HG03025 (cell line): ENCODE measurements around the gene IKBIP.
A peak's percentile ranks its signal among the peaks of the same experiment; 100 is the strongest.
"Not testable (repeated sequence)": the region's sequence is repeated elsewhere in the genome, so short reads cannot be mapped to it uniquely, and the experiment has no call there.

ENCODE experiments used
- ATAC-seq: cut with Tn5 transposase; IDR thresholded peaks from one replicate; pipeline ENCODE4 v1.9.1; 2021; ENCODE audit warnings: mild to moderate bottlenecking, moderate library complexity; ENCODE audit not compliant: unreplicated experiment, low FRiP score

Gene IKBIP, protein sequence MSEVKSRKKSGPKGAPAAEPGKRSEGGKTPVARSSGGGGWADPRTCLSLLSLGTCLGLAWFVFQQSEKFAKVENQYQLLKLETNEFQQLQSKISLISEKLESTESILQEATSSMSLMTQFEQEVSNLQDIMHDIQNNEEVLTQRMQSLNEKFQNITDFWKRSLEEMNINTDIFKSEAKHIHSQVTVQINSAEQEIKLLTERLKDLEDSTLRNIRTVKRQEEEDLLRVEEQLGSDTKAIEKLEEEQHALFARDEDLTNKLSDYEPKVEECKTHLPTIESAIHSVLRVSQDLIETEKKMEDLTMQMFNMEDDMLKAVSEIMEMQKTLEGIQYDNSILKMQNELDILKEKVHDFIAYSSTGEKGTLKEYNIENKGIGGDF

GRCh38 chr12:98644712-98645571 lies at the start of gene IKBIP, which contains the start of gene APAF1:
IKBIP (minus strand) TSS chr12:98644788; CDS start chr12:98644701, 87 bp downstream.
APAF1 (plus strand) TSS chr12:98645290; CDS start chr12:98648360, 3,070 bp downstream.
- ATAC-seq: peak; percentile 88

DNA sequence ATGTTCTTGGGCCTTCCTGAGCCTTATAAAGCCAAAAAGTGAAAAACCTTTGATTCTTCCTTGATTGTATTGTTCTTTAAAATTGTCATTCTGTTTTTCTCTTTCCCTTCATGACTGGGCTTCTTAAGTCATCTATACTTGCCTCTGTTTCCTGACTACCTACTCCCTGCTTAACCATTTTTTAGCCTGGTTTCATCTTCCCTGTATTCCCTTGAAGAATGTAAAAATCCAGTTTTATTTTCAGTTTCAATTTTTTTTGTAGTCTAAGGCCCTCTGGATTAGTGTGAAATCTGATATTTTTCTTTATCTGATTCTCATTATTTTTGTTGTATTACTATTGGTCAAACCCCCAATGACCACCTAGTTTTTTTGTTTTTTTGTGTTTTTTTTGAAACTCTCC lies 46.8 kb upstream of the IKBIP start:
- ATAC-seq: no peak

- ATAC-seq: no peak
These were observed 42.0 kb upstream of the IKBIP start for GRCh38 chr12:98686603-98687002.

DNA sequence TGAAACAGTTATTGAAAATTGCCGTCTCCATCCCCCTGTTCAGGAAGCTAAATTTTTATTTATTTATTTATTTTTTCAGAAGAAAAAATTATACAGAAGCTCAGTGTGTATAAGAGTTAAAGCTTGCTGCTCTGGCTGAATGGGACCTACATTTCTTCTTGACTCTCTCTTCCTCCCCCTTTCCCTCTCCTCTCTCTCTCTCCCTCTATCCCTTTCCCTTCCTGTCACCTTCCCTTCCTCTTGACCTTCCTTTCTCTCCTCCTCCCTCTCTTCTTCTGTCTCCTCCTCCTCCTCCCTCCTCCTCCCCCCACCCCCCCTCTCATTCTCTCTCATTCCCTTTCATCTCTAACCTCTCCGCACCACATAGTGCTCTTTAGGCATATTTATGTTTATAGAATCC lies 39.6 kb upstream of the IKBIP start:
- ATAC-seq: no peak

GRCh38 chr12:98679611-98680005 lies 35.0 kb upstream of the IKBIP start:
- ATAC-seq: no peak

DNA sequence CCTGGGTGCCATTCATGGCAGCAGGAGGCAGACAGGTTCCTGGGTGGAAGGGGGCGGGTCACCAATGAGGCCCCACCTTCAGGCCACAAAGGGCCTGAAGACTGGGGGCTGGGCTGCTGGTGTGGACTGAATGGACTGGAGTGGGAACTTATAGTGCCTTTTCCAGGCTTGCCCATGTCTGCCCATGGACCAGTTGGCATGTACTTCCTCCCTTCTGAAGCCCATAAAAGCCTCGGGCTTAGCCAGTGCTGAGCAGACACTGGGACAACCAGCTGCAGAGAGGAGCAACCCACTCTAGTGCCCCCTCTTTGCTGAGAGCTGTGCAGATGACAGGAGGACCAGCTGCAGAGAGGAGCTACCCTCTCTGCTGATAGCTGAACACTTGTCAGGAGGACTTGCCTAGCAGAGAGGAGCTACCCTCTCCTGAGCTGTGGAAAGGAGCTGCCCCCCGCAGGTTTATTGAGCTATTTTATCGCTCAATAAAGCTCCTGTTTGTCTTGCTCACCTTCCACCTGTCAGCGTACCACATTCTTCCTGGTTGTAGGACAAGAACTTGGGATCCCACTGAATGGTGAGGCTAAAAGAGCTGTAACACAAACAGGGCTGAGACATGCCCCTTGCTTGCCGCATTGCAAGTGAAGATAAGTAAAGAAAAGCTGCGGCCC lies 34.5 kb upstream of the IKBIP start:
- no peak for ATAC-seq

GRCh38 chr12:98678236-98678945 lies 33.8 kb upstream of the IKBIP start:
- no peak for ATAC-seq

DNA sequence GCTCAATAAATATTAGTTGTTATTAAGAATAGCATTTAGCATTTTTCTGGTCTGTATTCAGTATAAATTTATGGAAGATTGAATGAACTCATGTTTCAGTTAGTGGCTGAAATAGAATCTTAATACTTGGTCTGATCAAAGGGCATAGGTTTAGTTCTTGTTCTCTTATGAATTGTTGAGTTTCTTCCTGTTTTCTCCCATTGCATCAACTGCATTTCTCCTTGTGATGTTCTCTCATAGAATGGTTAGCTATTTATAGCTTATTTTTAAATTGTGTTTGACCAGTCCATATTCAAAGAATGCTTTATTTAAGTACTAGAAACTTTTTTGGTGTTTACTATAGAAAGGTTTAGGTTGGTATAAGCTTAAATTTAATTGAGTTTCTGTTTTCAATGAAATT lies 30.3 kb upstream of the IKBIP start:
- ATAC-seq: no peak

DNA sequence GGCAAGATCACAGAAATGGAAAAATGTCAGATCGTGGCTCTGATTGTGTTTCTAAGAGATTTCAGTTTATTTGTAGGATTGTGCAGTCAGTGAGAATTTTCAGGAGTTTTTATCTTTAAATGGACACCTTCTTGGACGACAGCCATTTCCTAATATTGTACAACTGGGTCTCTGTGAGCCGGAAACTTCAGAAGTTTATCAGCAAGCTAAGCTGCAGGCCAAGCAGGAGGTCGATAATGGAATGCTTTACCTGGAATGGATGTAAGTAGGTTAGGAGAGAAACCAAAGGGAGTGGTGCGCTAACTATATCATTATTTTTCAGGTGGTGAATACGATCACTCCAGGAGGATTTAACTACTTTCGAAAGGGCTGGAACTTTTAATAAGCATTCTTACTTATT lies 26.9 kb upstream of the IKBIP start:
- ATAC-seq: no peak

DNA sequence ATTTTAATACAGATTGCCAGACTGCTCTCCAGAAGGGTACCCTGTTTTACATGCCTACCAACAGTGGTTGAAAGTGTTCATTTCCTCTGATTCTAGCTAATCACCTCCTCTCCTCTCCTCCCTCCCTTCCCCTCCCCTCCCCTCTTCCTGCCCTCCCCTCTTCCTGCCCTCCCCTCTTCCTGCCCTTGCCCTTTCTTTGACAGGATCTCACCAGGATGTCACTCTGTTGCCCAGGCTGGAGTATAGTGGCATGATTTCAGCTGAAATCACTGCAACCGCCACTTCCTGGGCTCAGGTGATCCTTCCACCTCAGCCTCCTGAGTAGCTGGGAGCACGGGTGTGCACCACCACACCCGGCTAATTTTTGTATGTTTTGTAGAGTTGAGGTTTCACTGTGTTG lies 25.2 kb upstream of the IKBIP start:
- no peak for ATAC-seq

DNA sequence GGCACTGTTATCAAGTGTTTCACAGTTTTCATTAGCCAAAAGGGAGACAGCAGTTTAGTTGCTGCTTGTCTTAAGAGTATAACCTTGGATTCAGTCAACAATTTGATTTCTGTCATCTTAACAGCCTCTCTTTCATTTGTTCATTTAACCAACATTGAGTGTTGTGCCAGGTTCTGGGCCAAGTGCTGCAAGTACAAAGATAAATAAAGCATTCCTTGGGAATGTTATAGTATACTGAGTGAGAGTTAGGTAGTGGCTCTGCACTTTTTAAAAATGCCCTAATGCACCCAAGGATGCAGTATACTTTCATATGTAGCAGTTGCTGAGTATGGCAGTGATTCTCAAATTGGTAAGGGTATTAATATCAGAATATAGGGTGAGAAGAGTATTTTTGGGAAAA lies 15.9 kb upstream of the IKBIP start:
- no peak for ATAC-seq

DNA sequence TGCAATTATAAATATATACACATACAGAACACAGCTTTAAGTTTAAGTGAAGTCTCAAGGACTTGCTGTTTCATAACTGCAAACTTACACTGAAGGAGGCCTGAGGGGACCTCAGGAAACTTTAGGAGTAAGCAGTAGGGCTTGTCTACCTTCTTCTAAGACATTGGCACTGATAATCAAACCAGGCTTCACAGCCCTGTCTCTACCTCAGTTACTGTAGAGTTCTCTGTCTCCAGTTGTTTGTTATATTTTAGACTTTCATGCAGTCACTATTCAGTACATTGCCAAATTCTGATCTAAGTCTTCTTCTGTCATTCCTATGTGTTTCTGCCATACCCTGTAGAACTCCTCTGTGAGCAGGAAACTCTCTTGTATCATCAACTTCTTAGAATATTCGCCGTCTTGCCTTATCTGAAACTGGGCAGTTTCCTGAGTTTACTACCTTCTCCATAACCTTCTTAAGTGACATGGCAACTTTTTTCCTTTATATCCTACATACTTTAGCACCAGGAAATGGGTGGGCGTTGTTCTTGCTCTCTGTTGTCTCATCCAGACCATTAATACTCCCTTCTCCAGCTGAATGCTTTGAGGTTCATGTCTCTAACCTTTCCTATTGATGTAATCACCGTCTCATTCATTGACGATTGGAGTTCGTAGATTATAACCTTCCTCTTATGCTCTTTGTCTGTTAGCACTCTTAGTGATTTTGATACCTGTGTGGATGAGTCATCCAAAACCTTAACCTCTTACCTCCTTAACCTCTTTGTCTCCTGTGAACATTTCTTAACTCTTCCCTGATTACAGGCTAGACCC lies 11.9 kb upstream of the IKBIP start:
- no peak for ATAC-seq

- no peak for ATAC-seq
These were observed 9.4 kb upstream of the IKBIP start for GRCh38 chr12:98653866-98654493.

DNA sequence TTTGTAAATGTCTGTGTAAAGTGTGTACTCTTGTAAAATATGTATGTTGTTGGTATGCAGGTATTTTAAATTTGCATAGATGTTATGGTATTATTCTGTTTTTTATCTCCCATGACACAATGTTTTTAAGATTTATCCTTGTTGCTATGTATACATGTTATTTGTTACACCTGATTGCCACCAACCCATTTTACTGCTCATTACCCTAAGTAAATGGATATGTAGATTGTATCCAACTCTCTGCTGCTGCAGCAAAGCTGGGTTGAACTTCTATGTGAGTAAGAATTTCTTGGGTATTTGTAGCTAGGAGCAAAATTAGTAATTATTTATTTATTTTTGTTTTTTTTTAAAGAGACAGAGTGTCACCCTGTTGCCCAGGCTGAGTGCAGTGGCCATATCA lies 6.7 kb upstream of the IKBIP start:
- no peak for ATAC-seq

DNA sequence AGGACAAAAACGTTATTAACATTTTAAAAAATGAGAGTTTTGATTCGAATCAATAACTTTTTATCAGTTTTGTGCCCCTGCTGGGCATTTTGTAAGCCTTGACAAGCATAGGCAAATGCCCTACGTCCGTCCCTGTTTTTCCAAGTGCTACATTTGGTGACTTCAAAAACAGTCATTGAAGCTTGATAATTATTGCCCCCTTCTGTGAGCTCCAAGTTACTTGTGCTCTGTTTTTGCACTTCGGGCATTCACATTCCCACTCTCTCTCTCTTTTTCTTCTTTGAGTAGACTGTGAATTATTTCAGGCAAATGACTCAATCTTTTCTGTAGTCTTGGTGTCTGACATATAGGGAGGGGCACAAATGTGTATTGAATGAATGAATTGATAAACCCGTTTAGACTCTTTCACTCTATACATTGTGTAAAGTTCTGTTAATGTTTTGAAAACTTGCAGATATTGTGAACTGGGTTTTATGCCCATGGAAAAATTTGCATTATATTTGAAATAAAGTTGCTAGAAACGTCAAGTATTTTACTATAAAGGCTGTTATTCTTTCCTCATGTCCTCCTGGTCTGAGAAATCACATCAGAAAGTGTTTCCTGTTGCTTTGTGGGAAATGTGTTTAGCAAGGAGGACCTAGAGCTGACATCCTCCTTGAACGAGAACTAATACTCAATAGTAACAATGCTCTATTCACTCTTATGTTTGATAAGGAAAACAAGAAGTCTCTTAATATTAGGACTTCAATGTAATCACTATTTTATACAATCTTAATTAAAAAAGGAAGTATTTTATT lies 1.9 kb upstream of the IKBIP start:
- no peak for ATAC-seq

DNA sequence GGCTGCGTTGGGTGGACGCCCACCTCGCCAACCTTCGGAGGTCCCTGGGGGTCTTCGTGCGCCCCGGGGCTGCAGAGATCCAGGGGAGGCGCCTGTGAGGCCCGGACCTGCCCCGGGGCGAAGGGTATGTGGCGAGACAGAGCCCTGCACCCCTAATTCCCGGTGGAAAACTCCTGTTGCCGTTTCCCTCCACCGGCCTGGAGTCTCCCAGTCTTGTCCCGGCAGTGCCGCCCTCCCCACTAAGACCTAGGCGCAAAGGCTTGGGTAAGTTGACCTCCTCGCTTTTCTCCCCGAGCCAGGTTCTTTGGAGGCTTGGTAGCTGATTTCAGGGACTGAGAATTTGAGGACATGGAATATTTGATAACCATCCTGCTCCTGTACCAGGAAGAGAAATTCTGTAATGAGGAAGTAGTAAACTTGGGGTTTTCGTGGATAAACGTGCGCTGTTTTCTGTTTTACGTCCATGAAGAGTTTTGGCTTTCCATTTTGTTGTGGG lies 1.0 kb upstream of the IKBIP start:
- peak; percentile 1 for ATAC-seq

DNA sequence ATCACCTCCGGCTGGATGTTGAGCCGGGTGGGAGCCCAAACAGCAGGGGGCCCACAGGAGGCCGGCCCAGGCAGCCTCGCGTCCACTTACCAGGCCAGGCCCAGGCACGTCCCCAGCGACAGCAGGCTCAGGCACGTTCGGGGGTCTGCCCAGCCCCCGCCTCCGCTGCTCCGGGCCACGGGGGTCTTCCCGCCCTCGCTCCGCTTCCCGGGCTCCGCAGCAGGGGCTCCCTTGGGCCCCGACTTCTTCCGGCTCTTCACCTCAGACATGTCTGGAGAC lies 216 bp downstream of the IKBIP start:
- peak; percentile 22 for ATAC-seq

GRCh38 chr12:98642801-98643200 lies 1.8 kb downstream of the IKBIP start:
- ATAC-seq: not testable (repeated sequence)
